H54 (cell line): ENCODE results near the gene AKR1C2.
"Not testable (repeated sequence)": the region's sequence is repeated elsewhere in the genome, so short reads cannot be mapped to it uniquely, and the experiment has no call there.

Experiments
- DNase-seq: peaks from one replicate; pipeline ENCODE4 v3.0.0; 2011; ENCODE audit warnings: low spot score, mixed read lengths; ENCODE audit not compliant: insufficient read length
- FAIRE-seq: peaks from 3 replicates; lab custom pipeline; 2011; peaks lifted over from hg19 to GRCh38; lab: Jason Lieb, UNC
- POLR2A ChIP-seq: IDR thresholded peaks from 2 replicates; pipeline ENCODE4 v1.6.1; 2011; ENCODE audit warnings: low read depth, mild to moderate bottlenecking, low read length

AKR1C2 gene

DNA sequence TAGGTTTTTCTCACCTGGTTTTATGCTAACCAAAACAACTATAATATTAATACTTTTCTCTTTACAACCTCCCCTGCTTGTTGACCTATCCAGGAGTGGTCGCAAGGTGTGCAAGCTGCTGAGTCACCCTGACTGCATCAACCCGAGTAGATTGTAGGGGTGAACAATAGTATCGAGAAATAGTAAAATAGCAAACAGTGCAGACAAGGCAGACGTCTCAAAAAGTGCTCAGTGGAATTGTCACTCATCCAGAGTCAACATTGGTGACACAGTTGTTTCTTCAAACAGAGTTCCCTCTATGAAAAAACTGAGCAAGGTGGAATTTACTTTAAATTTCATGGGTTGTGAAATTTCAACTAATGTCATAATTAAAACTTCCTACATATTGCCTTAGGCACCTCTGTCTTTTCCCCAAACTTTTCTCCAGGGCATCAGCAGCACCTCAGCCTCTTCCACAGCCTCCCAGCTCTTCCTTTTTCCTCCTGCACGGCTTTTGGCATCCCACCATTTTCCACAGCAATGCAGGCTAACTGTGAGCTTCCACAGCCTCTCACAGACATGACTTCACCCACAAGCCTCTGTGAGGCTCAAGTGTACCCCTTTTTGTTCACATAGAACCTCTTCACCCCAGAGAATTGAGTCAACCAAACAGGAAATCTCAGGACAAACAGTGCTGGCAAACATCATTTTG is 46.6 kb downstream of the AKR1C2 start:
- not testable (repeated sequence) for FAIRE-seq

DNA sequence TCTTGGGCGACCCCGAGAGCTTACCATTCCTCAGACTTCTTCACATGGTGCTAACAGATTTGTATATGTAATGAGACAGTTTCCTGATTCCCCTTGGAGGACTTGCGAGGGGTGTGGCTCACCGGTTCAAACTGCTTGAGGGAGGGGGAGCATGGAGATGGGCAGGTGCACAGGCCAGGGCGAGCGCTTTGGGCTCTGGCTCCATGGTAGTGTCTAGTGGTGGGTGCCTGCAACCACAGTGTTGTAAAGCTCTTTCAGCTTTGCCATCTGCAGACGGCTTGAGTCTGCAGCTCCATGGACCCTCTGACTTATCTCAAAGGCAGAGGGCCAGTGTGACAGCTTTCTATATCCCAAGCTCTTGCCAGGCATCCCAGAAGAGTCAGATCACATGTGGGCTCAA is 47.6 kb downstream of the AKR1C2 start:
- not testable (repeated sequence) for FAIRE-seq, DNase-seq

More for the DNA sequence above, 46.6 kb downstream of the AKR1C2 start:
- not testable (repeated sequence) for DNase-seq

DNA sequence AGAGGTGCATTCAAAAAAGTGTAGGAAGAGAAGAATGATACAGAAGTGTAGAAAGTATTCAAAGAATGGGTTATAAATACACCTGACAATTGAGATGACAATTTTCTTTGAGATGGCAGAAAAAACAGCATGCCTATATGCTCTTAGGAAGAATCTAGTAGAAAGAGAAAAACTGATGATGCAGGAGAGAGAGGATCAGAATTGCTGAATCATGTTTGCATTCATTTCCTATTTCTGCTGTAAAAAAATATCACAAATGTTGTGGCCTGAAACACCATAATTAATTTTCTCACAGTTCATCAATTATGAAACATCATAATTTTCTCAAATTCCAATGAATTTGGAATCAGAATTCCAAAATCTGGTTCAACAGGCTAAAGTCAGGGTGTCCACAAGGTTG is 50.3 kb downstream of the AKR1C2 start:
- DNase-seq = no peak
- no peak for FAIRE-seq
- TF ChIP-seq POLR2A = no peak

DNA sequence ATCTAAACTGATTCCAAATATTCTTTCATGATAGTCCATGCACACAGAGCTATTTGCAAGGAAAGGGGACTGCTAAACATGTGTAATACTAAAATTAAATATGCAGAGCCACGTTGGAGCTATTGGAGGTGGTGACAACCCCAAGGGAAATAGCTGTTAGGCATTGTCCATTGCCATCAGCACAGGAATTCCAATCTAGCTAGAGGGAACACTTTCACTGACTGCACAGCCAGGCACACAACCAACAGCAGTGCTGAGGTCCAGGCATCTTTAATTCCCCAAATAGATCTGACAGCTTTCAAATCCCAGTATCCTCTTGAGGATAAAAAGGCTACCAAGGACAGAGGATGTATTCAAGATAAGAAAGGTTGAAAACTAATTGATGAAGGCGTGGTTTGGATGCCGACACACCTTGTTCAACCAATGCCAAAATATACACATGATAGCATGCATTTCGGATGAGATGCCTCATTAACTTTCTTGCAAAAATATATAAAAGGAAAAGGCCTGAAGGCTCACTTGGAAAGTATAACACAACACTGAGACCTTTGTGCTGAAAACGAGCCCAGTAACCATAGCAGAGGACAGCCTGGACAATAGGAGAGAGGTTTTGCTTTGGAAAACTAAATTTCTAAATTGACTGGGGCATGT is 52.0 kb downstream of the AKR1C2 start:
- not testable (repeated sequence) for DNase-seq, FAIRE-seq

DNA sequence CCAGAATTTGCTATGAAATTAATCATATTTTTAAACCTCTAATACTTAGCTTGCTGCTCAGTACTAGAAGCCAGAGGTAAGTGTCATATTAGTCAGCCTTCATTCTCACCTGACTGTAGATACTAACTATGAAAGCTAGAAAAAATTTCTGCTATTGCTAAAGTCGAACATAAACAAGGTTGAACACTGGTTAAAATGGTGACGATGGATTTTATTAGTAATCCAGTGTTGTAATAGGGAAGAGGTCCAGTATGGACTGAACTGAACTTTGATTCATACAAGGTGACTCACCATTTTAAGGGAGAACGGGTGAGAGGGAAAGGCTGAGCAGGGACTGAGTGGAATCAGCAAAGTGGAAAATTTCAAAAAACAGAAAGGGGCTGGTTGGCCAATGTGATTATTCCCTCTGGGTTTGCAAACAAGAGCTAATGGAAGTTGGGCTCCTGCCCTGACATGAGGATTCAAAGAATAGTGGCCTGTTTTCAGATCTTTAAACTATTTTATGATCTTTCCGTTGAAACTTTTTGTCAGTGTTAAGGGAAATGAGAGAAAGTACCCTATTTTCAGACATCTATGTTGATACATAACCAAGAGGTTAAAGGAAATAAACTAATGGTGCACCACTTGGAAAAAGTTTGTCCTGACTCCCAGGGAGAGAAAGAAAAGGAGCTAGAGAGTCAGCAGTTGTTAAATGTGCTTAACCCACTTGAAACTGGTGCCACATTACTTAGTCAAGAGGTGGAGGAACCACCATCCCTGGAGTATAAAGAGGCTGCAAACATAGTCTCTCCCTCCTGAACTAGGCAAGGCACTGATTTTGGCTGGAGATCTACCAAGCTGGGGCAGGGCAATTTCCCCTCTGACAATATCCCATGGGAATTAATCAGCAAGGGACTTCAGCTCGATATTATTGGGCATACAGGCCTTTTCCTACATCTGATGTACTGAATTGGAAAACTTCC is 55.7 kb downstream of the AKR1C2 start:
- DNase-seq (peak; percentile 24), FAIRE-seq (no peak)
- no peak for TF ChIP-seq POLR2A

DNA sequence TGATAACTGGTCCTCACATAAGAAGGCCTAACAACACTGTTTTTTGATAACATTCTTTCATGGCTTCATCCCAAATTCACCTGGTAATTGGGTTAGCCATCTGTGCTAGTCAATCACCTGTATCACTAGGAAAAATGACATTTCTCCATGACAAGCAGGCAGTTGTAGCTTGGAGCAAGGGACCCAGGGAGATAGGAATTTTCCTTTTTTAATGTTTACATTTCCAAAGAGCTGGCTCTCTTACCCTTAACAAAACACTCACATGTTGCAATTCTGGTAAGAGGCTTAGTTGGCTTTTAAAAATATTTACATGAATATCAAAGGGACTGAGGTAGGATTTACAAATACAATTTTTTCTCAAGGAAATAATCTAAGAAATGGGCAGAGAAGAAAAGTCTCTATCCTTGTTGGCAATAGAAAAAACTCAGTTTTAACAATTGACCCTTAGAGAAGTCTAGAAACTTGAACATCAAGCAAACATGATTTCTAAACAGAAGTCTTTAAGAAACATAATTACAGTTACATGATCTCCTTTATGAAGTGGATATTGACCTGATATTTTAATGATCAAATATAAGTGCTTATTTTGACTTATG is 56.5 kb downstream of the AKR1C2 start:
- no peak for DNase-seq
- TF ChIP-seq POLR2A = no peak
- FAIRE-seq = no peak

DNA sequence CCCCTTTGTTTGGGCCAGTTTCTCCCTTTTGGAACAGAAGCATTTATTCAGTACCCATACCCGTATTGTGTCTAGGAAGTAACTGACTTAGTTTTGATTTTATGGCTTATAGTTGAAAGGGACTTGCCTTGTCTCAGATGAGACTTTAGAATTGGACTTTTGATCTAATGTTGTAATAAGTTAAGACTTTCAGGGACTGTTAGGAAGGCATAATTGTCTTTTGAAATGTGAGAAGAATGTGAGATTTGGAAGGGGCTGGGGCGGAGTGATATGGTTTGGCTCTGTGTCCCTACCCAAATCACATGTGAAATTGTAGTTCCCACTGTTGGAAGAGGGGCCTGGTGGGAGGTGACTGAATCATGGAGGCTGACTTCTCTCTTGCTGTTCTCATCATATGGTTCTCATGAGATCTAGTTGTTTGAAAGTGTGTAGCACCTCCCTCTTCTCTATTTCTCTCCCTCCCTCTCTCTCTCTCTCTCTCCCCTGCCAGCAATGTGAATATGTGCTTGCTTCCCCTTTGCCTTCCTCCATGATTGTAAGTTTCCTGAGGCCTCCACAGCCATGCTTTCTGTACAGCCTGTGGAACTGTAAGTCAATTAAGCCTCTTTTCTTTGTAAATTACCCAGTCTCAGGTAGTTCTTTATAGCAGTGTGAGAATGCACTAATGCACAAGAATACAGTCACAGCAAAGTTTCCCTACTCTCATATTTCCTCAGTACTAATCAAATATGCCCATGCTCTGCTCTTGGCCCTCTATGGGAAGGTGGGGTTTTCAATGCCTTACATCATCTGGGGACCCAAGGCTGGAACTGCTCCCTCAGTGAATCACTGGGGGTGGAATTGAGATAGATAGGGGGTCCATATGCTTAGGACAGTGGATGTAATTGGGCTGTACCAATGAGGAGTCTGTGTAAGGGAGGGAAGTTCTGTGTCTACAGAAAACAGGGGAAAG is 57.6 kb downstream of the AKR1C2 start:
- DNase-seq (no peak), FAIRE-seq (no peak)
- no peak for TF ChIP-seq POLR2A

DNA sequence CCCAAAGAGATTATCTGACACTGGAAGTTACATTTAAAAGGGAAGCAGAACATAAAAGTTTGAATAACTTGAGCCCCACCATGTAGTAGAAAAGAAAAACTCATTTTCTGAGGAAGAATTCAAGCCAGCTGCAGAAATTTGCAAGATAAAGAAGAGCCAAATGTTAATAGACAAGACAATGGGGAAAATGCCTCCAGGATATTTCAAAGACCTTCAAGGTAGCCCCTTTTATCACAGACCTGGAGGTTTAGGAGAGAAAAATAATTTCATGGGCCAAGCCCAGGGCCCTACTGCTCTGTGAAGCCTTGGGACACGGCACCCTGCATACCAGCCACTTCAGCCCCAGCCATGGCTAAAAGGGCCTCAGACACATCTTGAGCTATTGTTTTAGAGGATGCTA is 58.8 kb downstream of the AKR1C2 start:
- DNase-seq = no peak
- no peak for FAIRE-seq

DNA sequence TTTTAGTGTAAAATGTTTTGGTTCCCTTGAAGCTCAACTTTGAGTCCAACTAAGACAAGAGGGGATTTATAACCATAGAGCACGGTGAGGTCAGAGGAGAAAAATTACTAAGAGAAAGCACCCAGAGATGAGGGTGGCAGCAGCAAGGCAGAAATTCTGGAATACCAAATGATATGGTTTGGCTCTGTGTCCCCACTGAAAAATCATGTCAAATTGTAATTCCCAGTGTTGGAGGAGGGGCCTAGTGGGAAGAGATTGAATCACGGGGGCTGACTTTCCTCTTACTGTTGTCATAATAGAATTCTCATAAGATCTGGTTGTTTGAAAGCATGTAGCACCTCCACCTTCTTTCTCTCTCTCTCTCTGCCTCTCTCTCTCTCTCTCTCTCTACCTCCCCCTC is 59.8 kb downstream of the AKR1C2 start:
- FAIRE-seq (no peak), DNase-seq (no peak)
- no peak for TF ChIP-seq POLR2A

More for the DNA sequence above, 58.8 kb downstream of the AKR1C2 start:
- TF ChIP-seq POLR2A = no peak

DNA sequence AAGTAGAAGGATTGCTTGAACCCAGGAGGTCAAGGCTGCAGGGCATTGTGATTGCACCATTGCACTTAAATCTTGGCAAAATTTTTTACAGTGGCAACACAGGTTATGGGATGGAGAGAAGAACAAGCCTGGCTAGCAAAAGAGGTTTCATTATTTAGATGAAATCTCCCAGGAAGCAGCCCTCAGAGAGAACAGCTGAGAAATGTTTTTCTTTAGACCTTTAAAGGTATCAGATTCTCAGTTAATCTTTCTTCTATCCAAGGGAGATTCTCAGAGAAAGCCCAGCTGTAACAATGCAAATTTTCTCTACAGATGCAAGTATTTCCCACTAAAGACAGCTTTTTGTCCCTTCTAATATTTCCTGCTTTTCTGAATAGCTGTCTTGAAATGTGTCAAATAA is 60.2 kb downstream of the AKR1C2 start:
- DNase-seq, FAIRE-seq: not testable (repeated sequence)

DNA sequence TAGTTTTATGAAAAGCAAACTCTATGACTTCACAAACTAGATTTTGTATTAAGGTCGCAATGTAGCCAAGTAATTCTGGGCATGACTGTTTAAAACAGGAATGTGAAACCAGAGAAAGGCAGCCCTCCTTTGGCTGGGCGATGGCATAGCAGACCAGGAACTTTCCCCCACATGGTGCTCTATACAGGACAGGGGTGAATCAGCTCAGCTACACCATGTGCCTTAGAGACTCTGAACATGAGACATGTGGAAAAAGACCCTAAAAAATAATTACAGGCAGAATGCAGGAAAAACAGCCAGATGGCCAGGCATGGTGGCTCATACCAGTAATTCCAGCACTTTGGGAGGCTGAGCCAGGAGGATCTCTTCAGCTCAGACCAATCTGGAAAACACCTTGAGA is 60.7 kb downstream of the AKR1C2 start:
- not testable (repeated sequence) for DNase-seq
- peak; percentile 80 for FAIRE-seq

DNA sequence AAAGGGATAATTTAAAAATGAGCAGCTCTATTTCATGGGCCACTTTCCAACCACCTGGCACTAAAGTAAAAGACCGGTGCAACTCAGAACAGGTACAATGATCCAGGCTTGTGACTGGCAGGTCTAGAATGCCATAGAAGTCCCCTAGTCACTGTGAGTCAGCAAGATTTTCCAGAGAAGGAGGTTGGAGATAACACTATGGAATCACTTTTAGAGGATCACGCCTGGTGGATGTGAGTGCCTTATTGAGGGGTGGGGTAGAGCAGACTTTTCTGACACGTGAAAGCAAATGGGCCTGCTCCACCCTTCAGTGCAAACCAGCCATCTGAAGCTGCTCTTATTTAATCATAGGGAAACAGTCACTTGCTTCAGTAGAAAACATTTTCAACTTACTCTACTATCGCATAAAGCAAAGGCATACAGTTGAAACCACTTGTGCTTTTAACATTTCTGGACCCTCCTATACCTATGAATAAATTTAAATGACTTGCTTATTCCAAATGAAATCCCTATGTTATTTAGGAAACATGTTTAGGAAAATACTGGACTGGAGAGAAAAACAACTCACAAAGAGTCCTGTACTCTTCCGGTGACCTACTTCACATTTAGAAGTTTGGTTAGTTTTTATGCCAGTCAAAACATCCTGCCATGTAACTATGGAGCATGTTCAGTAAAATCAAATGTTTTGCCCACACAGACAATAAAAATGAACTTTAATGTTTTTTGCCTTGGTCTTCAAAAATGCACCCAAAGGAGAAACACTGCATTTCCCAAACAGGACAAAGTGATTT is 61.9 kb downstream of the AKR1C2 start:
- DNase-seq = no peak
- FAIRE-seq = no peak
- TF ChIP-seq POLR2A = no peak

DNA sequence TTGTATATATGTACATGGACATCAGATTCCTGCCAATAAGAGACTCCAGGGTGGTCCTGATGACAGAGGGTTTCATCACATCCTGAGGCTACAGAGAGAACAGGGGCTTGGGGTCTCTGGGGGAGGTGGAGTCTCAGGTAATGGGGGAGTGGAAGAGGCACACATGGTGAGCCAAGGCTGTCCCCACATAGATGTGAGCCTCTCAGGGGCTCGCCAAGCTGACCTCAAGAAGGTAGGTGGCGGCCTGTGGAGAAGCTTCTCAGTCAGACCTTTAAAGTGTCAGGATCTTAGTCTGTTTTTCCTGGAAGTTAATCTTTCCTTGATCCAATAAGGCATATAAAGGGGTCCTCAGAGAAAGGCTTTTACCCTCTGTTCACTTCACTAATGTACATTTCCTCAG is 62.7 kb downstream of the AKR1C2 start:
- not testable (repeated sequence) for DNase-seq, FAIRE-seq

DNA sequence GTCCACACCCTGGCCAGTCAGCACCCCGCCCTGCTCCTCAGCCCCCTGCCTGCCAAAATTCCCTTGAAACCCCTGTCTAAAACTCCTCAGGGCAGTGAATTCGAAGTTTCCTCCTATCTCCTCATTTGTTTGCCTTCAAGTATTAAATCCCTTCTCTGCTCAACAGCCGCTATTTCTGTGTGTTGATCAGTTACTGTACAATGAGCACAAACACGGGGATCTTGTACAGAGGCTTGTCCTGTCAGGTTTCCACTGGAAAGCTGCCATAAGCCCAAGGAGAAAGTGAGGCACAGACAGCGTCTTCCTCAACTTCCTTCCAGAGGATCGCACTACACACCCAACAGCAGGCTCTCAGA is 63.6 kb downstream of the AKR1C2 start:
- not testable (repeated sequence) for FAIRE-seq, DNase-seq
